Erythroblast (primary cell): ENCODE results near the gene SAC3D1.
A peak's percentile ranks its signal among the peaks of the same experiment; 100 is the strongest.
"Not testable (repeated sequence)": the region's sequence is repeated elsewhere in the genome, so short reads cannot be mapped to it uniquely, and the experiment has no call there.

Experiments
- DNase-seq, 2 experiments: peaks; one replicate each; lab custom pipeline; 2025; lab: John Stamatoyannopoulos, UW
- GATA1 ChIP-seq: IDR thresholded peaks from 2 replicates; pipeline ENCODE4 v1.6.1; 2011; ENCODE audit warnings: low read depth, mild to moderate bottlenecking, control low read depth, low read length, moderate library complexity
- POLR2A ChIP-seq: IDR thresholded peaks from 2 replicates; pipeline ENCODE4 v1.6.1; 2011; ENCODE audit warnings: mild to moderate bottlenecking, low read length

SAC3D1 gene

GRCh38 chr11:65040847-65041622 is at the start of gene SAC3D1:
Gene SAC3D1 (plus strand): TSS chr11:65041210. CDS start chr11:65041293, 83 bp downstream.
- DNase-seq: peak; percentile 96
- TF ChIP-seq GATA1 (no peak), POLR2A (peak; percentile 58)

GRCh38 chr11:64994318-64994717 is 46.7 kb upstream of the SAC3D1 start:
- no peak for DNase-seq
- no peak for TF ChIP-seq GATA1
- TF ChIP-seq POLR2A: no peak

GRCh38 chr11:64996327-64996709 is 44.7 kb upstream of the SAC3D1 start:
- TF ChIP-seq GATA1: no peak
- no peak for TF ChIP-seq POLR2A
- no peak for DNase-seq

- DNase-seq: peak; percentile 42 to 57
- TF ChIP-seq POLR2A (no peak), GATA1 (no peak)
Measured at GRCh38 chr11:64996710-64997380, 44.2 kb upstream of the SAC3D1 start, which contains the start of gene BATF2. Gene BATF2 (minus strand): TSS chr11:64996971. CDS start chr11:64996914, 57 bp downstream.

GRCh38 chr11:64998141-64998540 is 42.9 kb upstream of the SAC3D1 start:
- DNase-seq: peak in 1 of 2 experiments; percentile 20
- TF ChIP-seq POLR2A (no peak), GATA1 (no peak)

- TF ChIP-seq GATA1: no peak
- TF ChIP-seq POLR2A: no peak
- no peak for DNase-seq
Measured at GRCh38 chr11:64998690-64999431, 42.1 kb upstream of the SAC3D1 start.

- DNase-seq: no peak
- TF ChIP-seq GATA1 (no peak), POLR2A (no peak)
Measured at GRCh38 chr11:64999478-64999877, 41.5 kb upstream of the SAC3D1 start.

GRCh38 chr11:65002706-65003105 is 38.3 kb upstream of the SAC3D1 start:
- DNase-seq: no peak
- TF ChIP-seq GATA1 (no peak), POLR2A (no peak)

- TF ChIP-seq POLR2A: no peak
- no peak for TF ChIP-seq GATA1
- no peak for DNase-seq
Measured at GRCh38 chr11:65003282-65003681, 37.7 kb upstream of the SAC3D1 start.

- not testable (repeated sequence) for DNase-seq
Measured at GRCh38 chr11:65003968-65004367, 37.0 kb upstream of the SAC3D1 start.

GRCh38 chr11:65008016-65008415 is 33.0 kb upstream of the SAC3D1 start:
- DNase-seq: no peak
- TF ChIP-seq POLR2A (no peak), GATA1 (no peak)

- DNase-seq: no peak
- TF ChIP-seq POLR2A (no peak), GATA1 (no peak)
Measured at GRCh38 chr11:65008873-65009272, 32.1 kb upstream of the SAC3D1 start.

GRCh38 chr11:65013130-65013887 is 27.7 kb upstream of the SAC3D1 start:
- DNase-seq: peak; percentile 93 to 96
- TF ChIP-seq POLR2A: peak; percentile 74
- TF ChIP-seq GATA1: no peak
